HL-60/S4 (cell line): ENCODE results near the gene FOXM1.
"Not testable (repeated sequence)": the region's sequence is repeated elsewhere in the genome, so short reads cannot be mapped to it uniquely, and the experiment has no call there.

Experiments used
- in situ Hi-C: fragments of 300-500 bp; cut with MboI; formaldehyde crosslinking; loops from 2 replicates; pipeline ENCODE4 v1.14.3; 2022; ENCODE audit warnings: low sequenced_read_pairs

FOXM1 gene

GRCh38 chr12:2884810-2885209 lies 7.8 kb upstream of the FOXM1 start:
- in situ Hi-C loops: no loop called here

GRCh38 chr12:2879853-2880252 lies 2.9 kb upstream of the FOXM1 start:
- in situ Hi-C loops: no loop called here

GRCh38 chr12:2877953-2878732 lies 1.2 kb upstream of the FOXM1 start:
- in situ Hi-C loops: no loop called here

- in situ Hi-C loops: no loop called here
These were observed 435 bp downstream of the FOXM1 start for GRCh38 chr12:2876431-2877046.

GRCh38 chr12:2868986-2869632 lies 7.9 kb downstream of the FOXM1 start:
- in situ Hi-C loops: not testable (repeated sequence)

- in situ Hi-C loops: no loop called here
These were observed 12.8 kb downstream of the FOXM1 start for GRCh38 chr12:2864198-2864597.

GRCh38 chr12:2863402-2863801 lies 13.6 kb downstream of the FOXM1 start:
- in situ Hi-C loops: not testable (repeated sequence)

GRCh38 chr12:2862876-2863275 lies 14.1 kb downstream of the FOXM1 start:
- in situ Hi-C loops: no loop called here

- in situ Hi-C loops: no loop called here
These were observed 16.8 kb downstream of the FOXM1 start for GRCh38 chr12:2860170-2860569.

- in situ Hi-C loops: no loop called here
These were observed 18.0 kb downstream of the FOXM1 start for GRCh38 chr12:2858944-2859421.

GRCh38 chr12:2858334-2858733 lies 18.6 kb downstream of the FOXM1 start:
- in situ Hi-C loops: no loop called here

- in situ Hi-C loops: no loop called here
These were observed 19.4 kb downstream of the FOXM1 start for GRCh38 chr12:2857576-2857975.

GRCh38 chr12:2857021-2857431 lies 19.9 kb downstream of the FOXM1 start, which contains the start of gene TEX52:
TSS of gene TEX52 (minus strand) at chr12:2857039. CDS start at chr12:2857026, 13 bp downstream.
- in situ Hi-C loops: no loop called here

- in situ Hi-C loops: no loop called here
These were observed 20.9 kb downstream of the FOXM1 start for GRCh38 chr12:2856051-2856450.

GRCh38 chr12:2855546-2855945 lies 21.4 kb downstream of the FOXM1 start:
- in situ Hi-C loops: no loop called here

GRCh38 chr12:2854669-2855453 lies 22.1 kb downstream of the FOXM1 start:
- in situ Hi-C loops: no loop called here

GRCh38 chr12:2853626-2854025 lies 23.3 kb downstream of the FOXM1 start:
- in situ Hi-C loops: no loop called here

- in situ Hi-C loops: no loop called here
These were observed 25.0 kb downstream of the FOXM1 start for GRCh38 chr12:2851931-2852330.

- in situ Hi-C loops: no loop called here
These were observed 31.7 kb downstream of the FOXM1 start for GRCh38 chr12:2845280-2845679.

GRCh38 chr12:2844786-2845185 lies 32.2 kb downstream of the FOXM1 start:
- in situ Hi-C loops: no loop called here

- in situ Hi-C loops: no loop called here
These were observed 34.0 kb downstream of the FOXM1 start for GRCh38 chr12:2842948-2843347.
